Lung (tissue), 12 donors: ENCODE results near the gene FUS. TPM values are rescaled to one million over a fixed set of nuclear protein-coding genes. Genes with fewer than 3 reads are reported as not detected.

Experiments
- ATAC-seq: fragments of 200-7000 bp; cut with Tn5 transposase; one replicate; pipeline ENCODE4 v1.9.1; 2020; ENCODE audit warnings: moderate number of reproducible peaks; ENCODE audit not compliant: insufficient read depth, low FRiP score
- DNase-seq, 3 donors: peaks; one replicate each; pipeline ENCODE4 v3.0.0-alpha.2; 2013 to 2017
- H3K27ac ChIP-seq, 2 donors: one replicate each; pipeline ENCODE4 v1.5.1; 2013; ENCODE audit warnings: mild to moderate bottlenecking in 2 of 2, moderate library complexity in 2 of 2, control low read depth in 1 of 2, inconsistent platforms in 1 of 2, low read depth in 1 of 2, low read length in 1 of 2
- H3K27me3 ChIP-seq, 3 donors: one replicate each; pipeline ENCODE4 v1.5.1; 2013; ENCODE audit warnings: low read length in 2 of 3; ENCODE audit not compliant: control insufficient read depth in 3 of 3, insufficient read depth in 3 of 3
- H3K36me3 ChIP-seq, 4 donors: one replicate each; pipeline ENCODE4 v1.5.1; 2013; ENCODE audit warnings: low read length in 4 of 4, mild to moderate bottlenecking in 1 of 4, moderate library complexity in 1 of 4; ENCODE audit not compliant: control insufficient read depth in 4 of 4, insufficient read depth in 4 of 4
- H3K4me1 ChIP-seq, 5 donors: one replicate each; pipeline ENCODE4 v1.5.1; 2013; ENCODE audit warnings: low read length in 5 of 5, mild to moderate bottlenecking in 2 of 5, moderate library complexity in 1 of 5; ENCODE audit not compliant: control insufficient read depth in 5 of 5, insufficient read depth in 5 of 5
- H3K4me3 ChIP-seq: one replicate; pipeline ENCODE4 v1.5.1; 2013; ENCODE audit warnings: mild to moderate bottlenecking, control low read depth, moderate library complexity
- H3K9ac ChIP-seq, 2 donors: one replicate each; pipeline ENCODE4 v1.5.1; 2013; ENCODE audit warnings: low read length in 2 of 2, control low read depth in 1 of 2; ENCODE audit not compliant: insufficient read depth in 1 of 2
- H3K9me3 ChIP-seq, 4 donors: one replicate each; pipeline ENCODE4 v1.5.1; 2013; ENCODE audit warnings: low read length in 3 of 4, mild to moderate bottlenecking in 1 of 4, moderate library complexity in 1 of 4; ENCODE audit not compliant: control insufficient read depth in 4 of 4, insufficient read depth in 3 of 4
- WGBS, 2 donors: extraction: QIAGEN DNeasy Blood & Tissue Kit; methylation state at CpG; one replicate each; pipeline ENCODE4 v1.1.7; 2013; 5-methylcytosine and 5-hydroxymethylcytosine counted together
- polyA plus RNA-seq, 2 donors: library from polyadenylated mRNA; stranded (reverse); fragments of 200-250 nt; gene quantifications; one replicate each; pipeline ENCODE4 v1.2.1, GENCODE V29; 2013
- total RNA-seq, 2 donors: library from RNA; depleted of rRNA in 1 of 2; stranded (reverse); fragments of >200 nt in 1 of 2; gene quantifications; one replicate each; pipeline ENCODE4 v1.2.1, GENCODE V29; 2014 to 2021
- TF ChIP-seq, protein P1 (sequence below): IDR thresholded peaks from 2 replicates; pipeline ENCODE4 v1.5.1; 2012; ENCODE audit warnings: mild to moderate bottlenecking; ENCODE audit errors: control extremely low read depth, extremely low read depth
- donor health status: control.
- donor health status: control.
- donor health status: Bipolar disorder and iron deficiency.
- donor health status: healthy.
- donor health status: DM: yes; HTN: yes; CAD: no.

Gene FUS
- total and polyA plus RNA-seq, 4 donors: 110 to 272 (median 242) TPM

- ATAC-seq: no peak
- TF ChIP-seq, protein P1, sequence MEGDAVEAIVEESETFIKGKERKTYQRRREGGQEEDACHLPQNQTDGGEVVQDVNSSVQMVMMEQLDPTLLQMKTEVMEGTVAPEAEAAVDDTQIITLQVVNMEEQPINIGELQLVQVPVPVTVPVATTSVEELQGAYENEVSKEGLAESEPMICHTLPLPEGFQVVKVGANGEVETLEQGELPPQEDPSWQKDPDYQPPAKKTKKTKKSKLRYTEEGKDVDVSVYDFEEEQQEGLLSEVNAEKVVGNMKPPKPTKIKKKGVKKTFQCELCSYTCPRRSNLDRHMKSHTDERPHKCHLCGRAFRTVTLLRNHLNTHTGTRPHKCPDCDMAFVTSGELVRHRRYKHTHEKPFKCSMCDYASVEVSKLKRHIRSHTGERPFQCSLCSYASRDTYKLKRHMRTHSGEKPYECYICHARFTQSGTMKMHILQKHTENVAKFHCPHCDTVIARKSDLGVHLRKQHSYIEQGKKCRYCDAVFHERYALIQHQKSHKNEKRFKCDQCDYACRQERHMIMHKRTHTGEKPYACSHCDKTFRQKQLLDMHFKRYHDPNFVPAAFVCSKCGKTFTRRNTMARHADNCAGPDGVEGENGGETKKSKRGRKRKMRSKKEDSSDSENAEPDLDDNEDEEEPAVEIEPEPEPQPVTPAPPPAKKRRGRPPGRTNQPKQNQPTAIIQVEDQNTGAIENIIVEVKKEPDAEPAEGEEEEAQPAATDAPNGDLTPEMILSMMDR: no peak
- Histone ChIP-seq H3K4me3 (no peak overlapping the region), H3K9ac (no peak overlapping the region), H3K27ac (no peak overlapping the region), H3K4me1 (peaks cover 0 to 42% (median 5%) of the 10 kb centered on the region in 5 donors), H3K36me3 (peaks cover 10 to 29% (median 15%) of the 10 kb centered on the region in 4 donors), H3K27me3 (no peaks in the 10 kb centered on the region), H3K9me3 (no peaks in the 10 kb centered on the region)
- WGBS, 2 donors: 82 to 87% methylated on average over 6 of the region's 6 CpGs
- no peak for DNase-seq
Observed at GRCh38 chr16:31133046-31133501, 46.9 kb upstream of the FUS start.

DNA sequence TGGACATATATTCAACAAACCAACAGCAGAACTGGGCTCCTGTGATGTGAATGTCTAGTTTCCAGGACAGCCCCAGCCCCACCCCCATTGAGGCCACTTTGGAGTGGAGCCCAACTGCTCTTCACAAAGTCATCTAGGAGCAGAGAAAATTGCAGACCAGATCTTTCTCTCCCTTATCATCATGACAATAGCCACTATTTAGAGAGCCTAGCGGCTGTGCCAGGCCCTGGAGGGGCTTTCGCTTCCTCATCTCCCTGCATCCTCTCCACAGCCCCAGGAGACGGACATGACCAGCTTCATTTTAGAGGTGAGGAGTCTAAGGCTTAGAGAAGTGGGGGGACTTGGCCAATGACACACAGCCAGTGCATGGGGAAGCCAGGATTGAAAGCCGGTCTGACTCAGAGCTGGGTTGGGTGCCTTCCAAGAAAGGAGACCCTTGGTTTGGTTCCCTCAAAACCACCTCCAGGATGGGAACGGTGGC is 45.8 kb upstream of the FUS start:
- Histone ChIP-seq H3K9ac (peak overlapping the region in 1 of 2 donors; percentile 38), H3K36me3 (peaks cover 3 to 29% (median 13%) of the 10 kb centered on the region in 4 donors), H3K4me1 (peaks cover under 1 to 51% (median 10%) of the 10 kb centered on the region in 5 donors), H3K27ac (peak overlapping the region in 1 of 2 donors; percentile 84), H3K9me3 (no peaks in the 10 kb centered on the region), H3K4me3 (peak overlapping the region; percentile 14), H3K27me3 (no peaks in the 10 kb centered on the region)
- TF ChIP-seq, protein P1: no peak
- ATAC-seq (no peak), DNase-seq (no peak)
- WGBS, 2 donors: 29 to 46% methylated on average over 5 of the region's 5 CpGs

GRCh38 chr16:31134625-31135534 is 45.1 kb upstream of the FUS start:
- peak; percentile 63 to 78 (median 66) for DNase-seq
- peak overlapping the region in 1 of 2 donors; percentile 84 for H3K27ac ChIP-seq
- no peaks in the 10 kb centered on the region for H3K27me3 ChIP-seq
- H3K36me3 ChIP-seq: peaks cover 0 to 26% (median 13%) of the 10 kb centered on the region in 4 donors
- H3K9ac ChIP-seq: peak overlapping the region; percentile 48 to 57
- TF ChIP-seq, protein P1: no peak
- ATAC-seq: no peak
- peak overlapping the region; percentile 38 for H3K4me3 ChIP-seq
- H3K9me3 ChIP-seq: no peaks in the 10 kb centered on the region
- WGBS, 2 donors: 24 to 36% methylated on average over 16 to 18 of the region's 18 CpGs
- H3K4me1 ChIP-seq: peaks cover 2 to 48% (median 13%) of the 10 kb centered on the region in 5 donors
